ENCODE data around the gene SETD1A.

SETD1A gene

DNA sequence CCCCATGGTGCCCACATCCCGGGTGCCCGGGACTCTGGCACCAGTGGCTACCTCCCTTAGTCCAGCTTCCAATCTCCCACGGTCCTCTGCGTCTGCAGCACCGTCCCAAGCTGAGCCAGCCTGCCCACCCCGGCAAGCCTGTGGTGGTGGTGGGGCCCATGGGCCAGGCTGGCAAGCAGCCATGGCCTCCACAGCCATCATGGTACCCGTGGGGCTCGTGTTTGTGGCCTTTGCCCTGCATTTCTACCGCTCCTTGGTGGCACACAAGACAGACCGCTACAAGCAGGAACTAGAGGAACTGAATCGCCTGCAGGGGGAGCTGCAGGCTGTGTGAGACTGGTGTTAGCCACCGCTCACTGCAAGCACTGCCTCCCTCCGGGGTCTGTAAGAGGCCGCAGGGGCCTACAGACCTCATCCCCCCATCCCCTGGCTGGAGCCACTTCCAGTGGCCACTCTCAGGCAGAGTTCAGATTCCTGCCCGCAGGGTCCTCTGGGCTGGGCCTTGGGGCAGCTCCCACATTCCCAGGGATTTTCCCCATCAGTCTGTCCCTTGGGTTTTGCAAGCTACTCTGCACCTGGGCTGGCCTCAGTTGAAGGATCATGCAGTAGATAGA is 3.9 kb upstream of the SETD1A start:
- Mint-ChIP-seq H3K27me3 (ENCODE audit: low read depth) (no peaks in the 10 kb centered on the region), H3K4me3 (peak overlapping the region; percentile 60 to 77 (median 77)), H3K9me3 (no peaks in the 10 kb centered on the region), H3K36me3 (ENCODE audit: low read depth) (no peaks in the 10 kb centered on the region), H3K27ac (peak overlapping the region; percentile 87 to 93 (median 90)), H3K4me1 (peaks cover 19% of the 10 kb centered on the region)
- TF ChIP-seq, protein P1, sequence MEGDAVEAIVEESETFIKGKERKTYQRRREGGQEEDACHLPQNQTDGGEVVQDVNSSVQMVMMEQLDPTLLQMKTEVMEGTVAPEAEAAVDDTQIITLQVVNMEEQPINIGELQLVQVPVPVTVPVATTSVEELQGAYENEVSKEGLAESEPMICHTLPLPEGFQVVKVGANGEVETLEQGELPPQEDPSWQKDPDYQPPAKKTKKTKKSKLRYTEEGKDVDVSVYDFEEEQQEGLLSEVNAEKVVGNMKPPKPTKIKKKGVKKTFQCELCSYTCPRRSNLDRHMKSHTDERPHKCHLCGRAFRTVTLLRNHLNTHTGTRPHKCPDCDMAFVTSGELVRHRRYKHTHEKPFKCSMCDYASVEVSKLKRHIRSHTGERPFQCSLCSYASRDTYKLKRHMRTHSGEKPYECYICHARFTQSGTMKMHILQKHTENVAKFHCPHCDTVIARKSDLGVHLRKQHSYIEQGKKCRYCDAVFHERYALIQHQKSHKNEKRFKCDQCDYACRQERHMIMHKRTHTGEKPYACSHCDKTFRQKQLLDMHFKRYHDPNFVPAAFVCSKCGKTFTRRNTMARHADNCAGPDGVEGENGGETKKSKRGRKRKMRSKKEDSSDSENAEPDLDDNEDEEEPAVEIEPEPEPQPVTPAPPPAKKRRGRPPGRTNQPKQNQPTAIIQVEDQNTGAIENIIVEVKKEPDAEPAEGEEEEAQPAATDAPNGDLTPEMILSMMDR (IDR thresholded peaks at IDR 0.05; ENCODE audit: unreplicated experiment in 3 of 3), result peak; percentile 78 to 86 (median 78)

GRCh38 chr16:30954993-30955392 is 2.6 kb upstream of the SETD1A start:
- Mint-ChIP-seq H3K9me3 (no peaks in the 10 kb centered on the region), H3K4me3 (peak overlapping the region; percentile 40 to 59 (median 44)), H3K27me3 (ENCODE audit: low read depth) (no peaks in the 10 kb centered on the region), H3K36me3 (ENCODE audit: low read depth) (peaks cover 7% of the 10 kb centered on the region), H3K4me1 (peaks cover 27% of the 10 kb centered on the region), H3K27ac (peak overlapping the region; percentile 11 to 90 (median 57))
- TF ChIP-seq, protein P1 (IDR thresholded peaks at IDR 0.05; ENCODE audit: unreplicated experiment in 3 of 3), result no peak

DNA sequence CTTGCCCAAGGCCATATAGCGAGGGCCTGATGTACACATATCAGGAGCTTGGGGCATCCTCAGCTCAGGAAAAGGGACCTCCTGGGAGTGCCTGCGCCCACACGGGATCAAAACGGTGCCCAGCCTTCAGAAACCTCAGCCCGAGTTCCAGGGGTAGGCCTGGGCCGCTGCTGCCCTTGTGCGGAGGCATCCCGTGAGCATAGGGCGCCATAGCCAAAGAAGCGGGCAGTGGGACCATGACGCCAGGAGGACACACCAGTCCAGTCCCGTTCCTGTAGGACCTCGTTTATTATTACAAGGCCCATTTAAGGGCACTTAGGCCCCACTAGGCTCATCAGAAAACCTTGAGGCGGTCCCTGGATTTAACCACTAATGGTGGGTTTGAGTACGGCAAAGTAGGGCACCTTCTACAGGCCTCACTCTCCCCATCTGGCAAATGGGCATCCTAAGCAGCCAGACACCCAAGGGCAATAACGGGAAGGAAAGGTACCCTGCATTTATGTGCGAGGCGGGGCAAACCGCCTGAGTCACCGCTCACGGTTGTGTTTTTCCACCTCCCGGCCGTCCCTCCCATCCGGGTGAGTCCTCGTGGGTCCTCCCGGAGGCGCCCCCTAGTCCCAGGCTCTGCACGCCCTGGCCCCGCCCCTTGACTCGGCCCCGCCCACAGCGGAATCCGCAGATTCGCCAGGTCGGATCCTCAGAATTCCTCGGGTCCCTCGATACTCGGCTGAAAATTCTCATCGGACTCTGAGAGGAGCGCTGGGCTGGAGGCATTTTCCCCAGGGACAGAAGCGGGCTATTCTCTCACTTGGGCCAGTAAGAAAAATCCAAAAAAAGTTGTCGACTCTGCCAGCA is 726 bp upstream of the SETD1A start:
- H3K9me3 Mint-ChIP-seq, result no peaks in the 10 kb centered on the region
- H3K4me1 Mint-ChIP-seq, result peaks cover 27% of the 10 kb centered on the region
- H3K36me3 Mint-ChIP-seq (ENCODE audit: low read depth), result peaks cover 23% of the 10 kb centered on the region
- TF ChIP-seq, protein P1 (IDR thresholded peaks at IDR 0.05; ENCODE audit: unreplicated experiment in 3 of 3), result peak in 2 of 3 experiments; percentile 19 to 52
- H3K27me3 Mint-ChIP-seq (ENCODE audit: low read depth), result no peaks in the 10 kb centered on the region
- H3K27ac Mint-ChIP-seq, result peak overlapping the region; percentile 100
- H3K4me3 Mint-ChIP-seq, result peak overlapping the region; percentile 95 to 98 (median 97)

DNA sequence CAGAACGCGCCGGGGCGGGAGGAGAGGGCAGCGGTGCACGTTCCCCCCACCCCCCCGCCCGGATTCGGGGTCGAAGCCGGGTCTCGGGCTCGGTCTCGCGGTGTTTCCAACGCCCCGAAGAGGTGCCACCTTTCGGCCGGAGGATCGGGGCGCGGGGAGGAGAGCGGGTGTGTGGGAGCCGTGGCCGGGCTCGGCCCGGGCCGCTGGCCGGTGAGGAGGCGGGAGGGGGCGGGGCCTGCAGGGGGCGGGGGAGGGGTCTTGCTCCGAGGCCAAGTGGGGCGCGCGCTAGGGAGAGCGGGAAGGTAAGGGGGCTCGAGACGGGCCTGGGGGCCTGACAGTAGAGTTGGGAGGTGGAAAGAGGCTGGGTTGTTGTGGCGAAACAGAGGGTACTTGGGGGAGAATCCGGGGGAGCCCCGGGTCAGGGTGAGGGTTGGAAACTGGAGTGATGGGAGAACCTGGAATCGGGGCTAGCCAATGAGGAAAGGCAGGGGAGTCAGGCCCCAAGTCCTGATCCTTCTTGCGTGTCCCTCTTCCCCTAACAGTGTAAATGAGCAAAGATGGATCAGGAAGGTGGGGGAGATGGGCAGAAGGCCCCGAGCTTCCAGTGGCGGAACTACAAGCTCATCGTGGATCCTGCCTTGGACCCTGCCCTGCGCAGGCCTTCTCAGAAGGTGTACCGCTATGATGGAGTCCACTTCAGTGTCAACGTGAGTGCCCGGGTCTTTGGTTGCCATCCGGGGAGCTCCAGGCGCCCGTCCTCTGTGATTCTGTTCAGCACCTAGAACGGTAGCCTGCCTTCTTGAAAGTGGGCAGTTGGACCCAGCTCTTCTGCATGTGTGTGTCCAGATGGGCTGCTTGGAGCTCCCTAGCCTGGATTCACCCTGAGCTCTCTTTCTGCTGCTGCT is 873 bp downstream of the SETD1A start:
- peaks cover 26% of the 10 kb centered on the region for H3K4me1 Mint-ChIP-seq
- no peaks in the 10 kb centered on the region for H3K9me3 Mint-ChIP-seq
- no peaks in the 10 kb centered on the region for H3K27me3 Mint-ChIP-seq (ENCODE audit: low read depth)
- H3K27ac Mint-ChIP-seq, result peak overlapping the region; percentile 34 to 97 (median 94)
- H3K36me3 Mint-ChIP-seq (ENCODE audit: low read depth), result peaks cover 35% of the 10 kb centered on the region
- peak overlapping the region; percentile 96 to 97 (median 97) for H3K4me3 Mint-ChIP-seq
- TF ChIP-seq, protein P1 (IDR thresholded peaks at IDR 0.05; ENCODE audit: unreplicated experiment in 3 of 3), result no peak

DNA sequence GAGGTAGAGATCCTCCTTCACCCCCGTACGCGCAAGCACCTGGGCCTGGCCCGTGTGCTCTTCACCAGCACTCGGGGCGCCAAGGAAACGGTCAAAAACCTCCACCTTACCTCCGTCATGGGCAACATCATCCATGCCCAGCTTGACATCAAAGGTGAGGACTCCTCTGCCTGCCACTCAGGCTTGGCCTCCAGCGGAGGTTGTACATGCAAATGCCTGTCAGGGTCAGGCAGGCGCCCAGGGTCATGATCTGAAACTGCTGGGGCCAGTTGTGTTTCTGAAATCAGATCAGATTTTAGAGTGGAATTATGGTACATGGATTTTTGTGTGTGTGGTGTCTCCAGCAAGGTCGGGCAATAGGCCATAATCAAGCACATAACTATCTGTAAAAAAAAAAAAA is 3.8 kb downstream of the SETD1A start:
- Mint-ChIP-seq H3K4me3 (peak overlapping the region in 2 of 3 experiments; percentile 65 to 78), H3K9me3 (no peaks in the 10 kb centered on the region), H3K27ac (no peak overlapping the region), H3K4me1 (peaks cover 21% of the 10 kb centered on the region), H3K27me3 (ENCODE audit: low read depth) (no peaks in the 10 kb centered on the region), H3K36me3 (ENCODE audit: low read depth) (peaks cover 55% of the 10 kb centered on the region)
- TF ChIP-seq, protein P1 (IDR thresholded peaks at IDR 0.05; ENCODE audit: unreplicated experiment in 3 of 3), result no peak

Data from nephron (organoid).